DOHH2 (cell line): ENCODE measurements around the gene TP53TG3D.
"Not testable (repeated sequence)": the region's sequence is repeated elsewhere in the genome, so short reads cannot be mapped to it uniquely, and the experiment has no call there.

Experiments used
- H3F3A ChIP-seq: fragments of 200-600 bp; sonication (generic), shearing (Covaris generic); 2 replicates; pipeline ENCODE4 v1.6.0; 2016; ENCODE audit warnings: antibody characterized with exemption, mild to moderate bottlenecking; ENCODE audit not compliant: control insufficient read depth, insufficient read depth
- H3K27ac ChIP-seq: fragments of 200-600 bp; sonication (generic); 2 replicates; pipeline ENCODE4 v1.5.1; 2014; ENCODE audit warnings: low read depth, mild to moderate bottlenecking, low read length, moderate library complexity
- H3K27me3 ChIP-seq: fragments of 200-600 bp; sonication (generic); 2 replicates; pipeline ENCODE4 v1.6.1; 2014; ENCODE audit warnings: mild to moderate bottlenecking, low read length, mixed read lengths; ENCODE audit not compliant: control insufficient read depth
- H3K36me3 ChIP-seq: fragments of 200-600 bp; sonication (generic); 2 replicates; pipeline ENCODE4 v1.6.1; 2014; ENCODE audit warnings: mild to moderate bottlenecking, low read length, moderate library complexity, mixed read lengths; ENCODE audit not compliant: control insufficient read depth
- H3K4me1 ChIP-seq: fragments of 200-600 bp; sonication (generic); 2 replicates; pipeline ENCODE4 v1.6.1; 2014; ENCODE audit warnings: mild to moderate bottlenecking, low read length, mixed read lengths; ENCODE audit not compliant: control insufficient read depth
- H3K4me2 ChIP-seq: fragments of 200-600 bp; sonication (generic); 2 replicates; pipeline ENCODE4 v1.6.0; 2014; ENCODE audit warnings: mild to moderate bottlenecking, low read length, moderate library complexity
- H3K4me3 ChIP-seq: fragments of 200-600 bp; sonication (generic); 2 replicates; pipeline ENCODE4 v1.5.1; 2014; ENCODE audit warnings: mild to moderate bottlenecking, low read length, mixed read lengths
- H3K79me2 ChIP-seq: fragments of 200-600 bp; sonication (generic); 2 replicates; pipeline ENCODE4 v1.6.1; 2014; ENCODE audit warnings: mild to moderate bottlenecking, low read length, mixed read lengths; ENCODE audit not compliant: control insufficient read depth
- H3K9me2 ChIP-seq: fragments of 200-600 bp; sonication (generic); replicated peaks from 2 replicates; pipeline ENCODE4 v1.6.1; 2014; ENCODE audit warnings: mild to moderate bottlenecking, low read length, mixed read lengths; ENCODE audit not compliant: control insufficient read depth
- H3K9me3 ChIP-seq: fragments of 200-600 bp; sonication (generic); 2 replicates; pipeline ENCODE4 v1.6.1; 2014; ENCODE audit warnings: antibody characterized with exemption, low read length, mixed read lengths; ENCODE audit not compliant: control insufficient read depth, insufficient read depth
- H4K20me1 ChIP-seq: fragments of 200-600 bp; sonication (generic); 2 replicates; pipeline ENCODE4 v1.6.0; 2014; ENCODE audit warnings: low read depth, mild to moderate bottlenecking, antibody characterized with exemption, low read length, moderate library complexity; ENCODE audit not compliant: control insufficient read depth, insufficient read depth

The TP53TG3D gene

DNA sequence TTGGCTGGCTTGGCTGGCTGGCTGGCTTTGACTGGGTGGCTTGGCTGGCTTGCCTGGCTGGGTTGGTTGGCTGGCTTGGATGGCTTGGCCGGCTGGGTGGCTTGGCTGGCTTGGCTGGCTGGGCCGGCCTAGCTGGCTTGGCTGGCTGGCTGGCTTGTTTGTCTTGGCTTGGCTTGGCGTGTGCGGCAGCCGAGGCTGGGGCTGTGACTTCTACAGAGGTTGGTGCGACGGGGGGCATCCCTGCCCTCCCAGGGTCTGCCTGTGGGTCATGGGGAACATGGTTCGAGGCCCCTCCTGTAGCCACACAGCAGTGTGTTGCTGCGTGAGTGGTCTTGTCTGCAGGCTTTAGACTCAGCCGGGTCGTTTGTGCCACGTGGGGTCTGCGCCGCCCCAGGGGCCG, 33.1 kb downstream of the TP53TG3D start:
- not testable (repeated sequence) for H3K36me3 ChIP-seq, H3K9me3 ChIP-seq, H3K9me2 ChIP-seq, H3K4me1 ChIP-seq, H3K4me2 ChIP-seq, H3K79me2 ChIP-seq, H4K20me1 ChIP-seq, H3K4me3 ChIP-seq, H3K27me3 ChIP-seq, H3F3A ChIP-seq, H3K27ac ChIP-seq

DNA sequence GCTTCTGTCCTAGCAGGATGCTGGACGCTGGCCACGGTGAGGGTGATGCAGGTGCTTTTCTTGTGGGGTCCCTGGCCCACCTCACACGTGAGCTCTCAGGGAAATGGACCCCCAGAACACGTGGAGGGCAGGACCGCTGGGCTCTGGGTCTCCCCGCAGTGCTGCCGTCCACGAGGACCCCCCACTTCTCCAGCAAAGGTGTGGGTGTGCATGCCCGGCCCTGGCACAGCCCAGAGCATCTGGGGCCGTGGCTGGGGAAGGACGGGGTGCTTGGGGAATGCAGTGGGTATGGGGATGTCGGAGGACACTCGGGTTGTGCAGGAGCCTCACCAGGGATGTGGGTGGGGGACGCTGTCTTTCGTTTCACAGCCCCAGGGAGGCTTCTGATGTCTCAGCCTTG, 34.7 kb downstream of the TP53TG3D start:
- not testable (repeated sequence) for H3F3A ChIP-seq, H3K27me3 ChIP-seq, H3K4me1 ChIP-seq, H3K79me2 ChIP-seq, H3K4me2 ChIP-seq, H4K20me1 ChIP-seq, H3K4me3 ChIP-seq, H3K36me3 ChIP-seq, H3K9me2 ChIP-seq, H3K9me3 ChIP-seq, H3K27ac ChIP-seq

DNA sequence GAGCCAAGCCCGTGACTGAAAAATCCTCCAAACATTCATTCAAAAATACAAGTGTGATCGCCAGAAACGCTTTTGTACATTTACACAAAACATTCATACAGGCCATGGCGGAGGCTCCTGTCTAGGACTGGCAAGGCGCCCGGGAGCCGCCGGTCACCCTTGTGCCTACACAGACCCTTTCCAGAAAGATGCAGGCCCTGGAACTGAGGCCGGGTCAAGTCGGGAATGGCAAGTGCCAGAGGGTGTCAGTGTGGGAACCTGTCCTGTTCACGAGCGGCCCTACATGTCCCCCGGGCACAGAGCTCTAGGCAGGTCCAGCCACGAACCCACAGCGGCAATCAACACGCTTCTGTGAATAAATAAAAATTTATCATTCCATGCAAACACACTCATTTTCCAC, 36.1 kb downstream of the TP53TG3D start:
- H3K4me3 ChIP-seq = not testable (repeated sequence)

DNA sequence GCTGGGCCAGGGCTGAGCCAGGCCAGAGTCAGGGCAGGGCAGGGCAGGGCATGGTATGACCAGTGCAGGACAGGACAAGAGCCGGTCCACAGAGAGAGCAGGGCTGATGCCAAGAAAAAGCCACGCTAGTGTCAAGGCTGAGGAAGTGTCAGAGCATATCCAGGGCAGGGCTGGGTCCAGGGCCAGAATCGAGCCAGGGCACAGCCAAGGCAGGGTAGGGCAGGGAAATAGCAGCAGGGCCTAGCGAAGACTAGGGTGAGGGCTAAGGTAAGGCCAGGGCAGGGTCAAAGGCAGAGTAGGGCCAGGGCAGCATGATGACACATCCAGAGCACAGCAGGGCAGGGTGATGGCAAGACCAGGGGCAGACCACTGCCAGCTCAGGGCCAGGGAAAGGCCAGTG, 49.7 kb downstream of the TP53TG3D start:
- not testable (repeated sequence) for H3K4me3 ChIP-seq, H3K9me3 ChIP-seq, H3K4me1 ChIP-seq, H3K79me2 ChIP-seq, H3F3A ChIP-seq, H3K36me3 ChIP-seq, H3K9me2 ChIP-seq, H3K27me3 ChIP-seq, H3K27ac ChIP-seq, H3K4me2 ChIP-seq, H4K20me1 ChIP-seq

More for the DNA sequence above, 36.1 kb downstream of the TP53TG3D start:
- not testable (repeated sequence) for H3K4me1 ChIP-seq, H3F3A ChIP-seq, H3K9me2 ChIP-seq, H3K4me2 ChIP-seq, H3K9me3 ChIP-seq, H3K36me3 ChIP-seq, H3K27me3 ChIP-seq, H4K20me1 ChIP-seq, H3K79me2 ChIP-seq, H3K27ac ChIP-seq
